CD4-positive, alpha-beta T cell treated with Interleukin-15 for 4 hours (primary cell): ENCODE results near the gene FRRS1.

Experiments used
- DNase-seq: peaks from one replicate; pipeline ENCODE4 v3.0.0-alpha.2; 2020; ENCODE audit warnings: low spot score

The FRRS1 gene

GRCh38 chr1:99675994-99676393 is 90.4 kb downstream of the FRRS1 start:
- no peak for DNase-seq

- DNase-seq: no peak
Observed at GRCh38 chr1:99675292-99675691, 91.1 kb downstream of the FRRS1 start.

- no peak for DNase-seq
Observed at GRCh38 chr1:99674115-99675064, 92.0 kb downstream of the FRRS1 start.

DNA sequence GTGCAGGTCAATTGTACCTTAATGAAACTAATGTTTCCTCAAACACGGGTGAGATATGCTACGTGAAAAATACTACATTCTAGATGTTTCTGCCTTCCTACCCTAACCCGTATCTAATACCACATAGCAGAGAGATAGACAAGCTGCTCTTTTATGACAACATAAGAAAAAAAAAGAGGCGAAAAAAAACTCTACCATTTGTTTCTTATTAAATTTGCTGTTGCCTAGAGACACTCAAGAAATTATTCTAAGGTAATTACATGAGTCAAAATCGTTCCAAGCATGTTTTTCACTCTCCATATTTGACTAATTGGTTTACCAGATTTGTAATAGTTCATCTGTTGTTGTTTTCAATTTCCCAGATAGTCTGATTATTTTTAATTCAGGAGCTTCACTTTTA is 93.1 kb downstream of the FRRS1 start:
- DNase-seq: no peak

- no peak for DNase-seq
Observed at GRCh38 chr1:99672530-99673213, 93.8 kb downstream of the FRRS1 start.

DNA sequence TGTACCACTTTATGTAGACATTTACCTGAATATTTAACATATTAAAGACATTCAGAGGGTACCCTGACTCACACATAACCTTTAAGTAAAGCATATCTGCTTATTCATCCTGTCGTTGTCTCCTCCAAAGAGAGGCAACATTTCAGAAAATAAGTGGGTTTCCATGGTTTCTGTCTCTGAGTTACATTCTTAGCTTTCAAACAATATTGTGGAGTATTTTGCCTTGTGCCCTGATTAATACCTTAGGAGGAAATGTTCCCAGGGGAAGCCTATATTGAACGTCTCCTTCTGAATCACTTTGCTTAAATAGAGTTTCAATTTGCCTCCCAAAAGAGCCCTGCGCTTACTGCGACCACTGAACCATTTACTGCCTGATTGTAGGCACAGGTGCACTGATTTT is 94.4 kb downstream of the FRRS1 start:
- no peak for DNase-seq

DNA sequence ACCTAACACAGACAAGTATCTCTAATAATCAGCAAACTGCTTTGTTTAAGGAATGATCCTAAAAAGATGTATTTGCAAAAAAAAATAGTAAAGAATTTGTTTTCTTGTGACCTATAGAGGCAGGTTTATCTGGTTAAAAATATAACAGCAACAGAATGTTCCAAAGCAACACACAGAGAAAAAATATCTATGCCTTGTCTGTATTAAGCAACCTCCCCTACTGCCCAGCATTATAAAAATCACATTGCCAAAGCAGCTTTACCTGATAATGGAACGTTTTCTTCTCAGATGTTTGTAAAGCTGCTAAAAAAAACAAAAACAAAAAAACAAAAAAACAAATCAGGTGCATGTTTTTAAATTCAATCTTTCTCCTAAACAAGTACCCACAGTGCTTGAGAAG is 95.9 kb downstream of the FRRS1 start:
- no peak for DNase-seq

- DNase-seq: no peak
Observed at GRCh38 chr1:99669821-99670220, 96.6 kb downstream of the FRRS1 start.

DNA sequence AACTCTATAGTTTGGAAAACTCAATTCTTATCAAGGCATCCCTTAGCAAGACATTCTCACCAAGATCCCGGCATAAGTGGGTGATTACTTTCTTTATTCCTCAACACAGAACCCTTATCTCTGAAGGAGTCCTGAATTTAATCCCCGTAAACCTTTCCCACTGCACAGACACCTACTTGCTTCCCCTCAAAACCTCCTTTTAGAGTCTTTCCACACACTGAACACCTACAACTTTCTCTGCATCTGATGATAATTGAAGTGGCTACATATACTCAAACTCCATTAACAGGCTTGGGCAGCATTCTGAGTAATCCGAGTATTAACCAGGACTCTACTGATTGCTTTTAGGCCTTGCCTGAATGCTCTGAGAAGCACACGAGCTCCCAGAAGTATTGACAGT is 97.1 kb downstream of the FRRS1 start:
- no peak for DNase-seq

GRCh38 chr1:99665212-99665611 is 101.2 kb downstream of the FRRS1 start:
- DNase-seq: no peak

DNA sequence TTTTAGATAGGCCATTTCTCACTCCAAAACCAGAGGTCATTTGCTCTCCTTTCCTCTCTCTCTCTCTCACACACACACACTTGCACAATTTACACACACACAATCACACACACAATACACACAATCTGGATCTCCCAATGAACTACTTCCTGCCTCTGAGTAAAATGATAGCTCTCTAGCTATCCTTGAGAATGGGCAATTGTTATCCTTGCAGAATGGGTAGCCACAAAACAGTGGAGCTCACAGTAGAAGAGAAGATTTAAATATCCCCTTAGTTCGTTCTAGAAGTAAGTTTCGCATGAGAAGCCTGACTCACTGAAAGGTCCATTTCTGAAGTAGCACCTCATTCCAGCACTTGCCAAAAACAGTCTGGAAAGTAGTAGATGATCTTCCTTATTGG is 102.9 kb downstream of the FRRS1 start:
- DNase-seq: no peak

DNA sequence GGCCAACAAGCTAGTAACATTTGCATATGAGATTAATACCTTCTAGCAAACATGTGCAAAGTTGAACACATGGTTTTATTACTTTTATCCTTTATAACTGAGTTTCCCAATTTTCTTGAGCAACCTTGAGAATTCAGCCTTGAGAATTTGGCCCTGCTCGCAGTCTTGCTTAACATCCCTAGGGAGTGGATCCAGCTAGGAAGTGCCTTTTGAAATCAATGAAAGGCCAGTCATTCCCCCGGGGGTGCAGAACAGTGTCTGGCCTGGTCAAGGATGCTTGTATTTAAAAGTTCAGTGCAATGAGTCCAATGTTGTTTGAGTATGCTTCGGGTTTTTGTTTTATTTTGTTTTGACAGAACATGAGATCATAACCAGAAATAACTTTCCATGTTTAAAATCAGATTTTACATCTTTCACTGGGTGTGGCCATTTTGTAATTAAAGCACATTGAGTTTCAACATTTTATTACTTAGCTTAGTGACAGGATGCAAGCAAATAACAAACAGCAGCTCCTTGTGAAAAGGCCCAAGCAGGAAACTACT is 103.8 kb downstream of the FRRS1 start:
- no peak for DNase-seq

GRCh38 chr1:99661780-99662179 is 104.7 kb downstream of the FRRS1 start:
- no peak for DNase-seq

DNA sequence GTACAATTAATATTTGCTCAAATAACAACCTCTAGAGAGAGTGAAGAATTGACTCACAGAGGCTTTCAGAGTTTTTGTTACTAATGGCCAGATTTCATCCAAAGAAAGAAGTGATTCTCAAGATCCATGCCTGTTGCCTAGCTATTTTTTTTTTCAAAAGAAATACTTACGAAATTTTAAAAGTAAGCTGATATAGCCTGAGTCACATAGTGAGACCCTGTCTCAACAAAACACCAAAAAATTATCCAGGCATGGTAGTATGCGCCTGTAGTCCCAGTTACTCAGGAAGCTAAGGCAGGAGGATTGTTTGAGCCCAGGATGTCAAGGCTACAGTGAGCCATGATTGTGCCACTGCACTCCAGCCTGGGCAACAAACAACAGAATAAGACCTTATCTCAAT is 105.9 kb downstream of the FRRS1 start:
- DNase-seq: no peak

GRCh38 chr1:99659755-99660210 is 106.7 kb downstream of the FRRS1 start:
- no peak for DNase-seq
